Limb (tissue), 2 donors: ENCODE measurements around the gene ZNF337.
"Not testable (repeated sequence)": the region's sequence is repeated elsewhere in the genome, so short reads cannot be mapped to it uniquely, and the experiment has no call there.

Experiments used
- DNase-seq, 2 donors: peaks; one replicate each; pipeline ENCODE4 v3.0.0-alpha.2; 2016; ENCODE audit errors: extremely low spot score in 2 of 2

Gene ZNF337

DNA sequence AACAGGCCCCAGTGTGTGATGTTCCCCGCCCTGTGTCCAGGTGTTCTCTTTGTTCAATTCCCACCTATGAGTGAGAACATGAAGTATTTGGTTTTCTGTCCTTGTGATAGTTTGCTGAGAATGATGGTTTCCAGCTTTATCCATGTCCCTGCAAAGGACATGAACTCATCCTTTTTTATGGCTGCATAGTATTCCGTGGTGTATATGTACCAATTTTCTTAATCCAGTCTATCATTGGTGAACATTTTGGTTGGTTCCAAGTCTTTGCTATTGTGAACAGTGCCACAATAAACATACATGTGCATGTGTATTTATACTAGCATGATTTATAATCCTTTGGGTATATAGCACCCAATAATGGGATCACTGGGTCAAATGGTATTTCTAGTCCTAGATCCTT lies 66.0 kb downstream of the ZNF337 start:
- DNase-seq = not testable (repeated sequence)

DNA sequence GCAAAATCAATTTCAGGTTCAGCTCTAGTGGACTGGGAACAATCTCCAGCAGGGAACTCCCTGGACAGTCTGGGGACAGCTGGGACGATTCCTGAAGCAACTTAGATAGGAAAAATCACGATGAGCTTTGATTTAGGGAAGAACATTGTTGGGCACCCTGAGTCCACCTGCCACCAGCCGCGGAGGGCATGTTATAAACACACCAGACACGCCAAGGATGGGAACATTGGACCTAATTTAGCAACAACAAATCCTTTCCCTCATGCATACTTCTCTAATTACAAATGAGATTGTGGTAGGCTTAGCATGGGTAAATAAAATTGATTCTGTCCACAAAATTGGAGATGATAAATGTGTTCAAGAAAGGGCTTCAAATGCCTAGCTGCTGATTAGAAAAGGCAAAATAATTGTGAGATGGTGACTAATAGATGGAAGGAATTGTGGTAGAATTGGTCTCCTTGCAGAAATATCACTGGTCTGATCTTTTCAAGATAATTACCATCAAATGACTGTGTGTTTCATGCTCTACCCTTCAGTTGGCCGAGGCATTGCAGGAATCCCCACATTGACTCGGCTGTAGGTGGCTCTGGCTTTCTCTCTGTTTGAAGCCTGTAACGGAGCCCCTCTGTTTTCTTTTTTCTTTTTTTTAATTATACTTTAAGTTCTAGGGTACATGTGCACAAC lies 66.7 kb downstream of the ZNF337 start:
- DNase-seq = no peak

GRCh38 chr20:25626779-25627178 lies 69.9 kb downstream of the ZNF337 start:
- no peak for DNase-seq

DNA sequence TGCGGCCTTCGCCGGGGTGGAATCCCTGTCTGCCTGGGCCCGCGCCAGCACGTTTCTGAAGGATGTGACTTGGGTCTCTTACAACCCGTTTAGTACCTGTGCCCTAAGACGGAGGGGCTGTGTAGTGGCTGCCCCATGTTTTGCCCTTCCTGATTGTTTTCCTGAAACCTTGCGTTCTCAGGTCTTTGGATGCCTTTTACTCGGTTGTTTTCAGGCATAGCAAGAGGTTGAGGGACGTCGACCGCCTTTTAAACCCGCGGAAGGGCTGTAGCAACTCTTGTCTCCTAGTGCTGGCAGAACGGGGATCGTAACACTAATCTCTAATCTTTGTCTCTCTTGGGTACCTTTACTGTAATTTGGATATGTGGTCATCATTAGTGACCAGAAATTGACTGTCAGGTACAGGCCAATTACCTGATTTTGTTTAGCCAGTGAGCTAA lies 72.1 kb downstream of the ZNF337 start:
- DNase-seq = no peak
